Stomach (tissue), 4 donors: Measurements from ENCODE around the gene NLRP5.

Experiments used
- POLR2A ChIP-seq, 4 donors: fragments of 450-650 bp; IDR thresholded peaks; one replicate each; pipeline ENCODE4 v1.6.1; 2016; ENCODE audit warnings: antibody characterized with exemption in 4 of 4, control low read depth in 2 of 4, mild to moderate bottlenecking in 1 of 4, moderate library complexity in 1 of 4
- POLR2AphosphoS5 ChIP-seq, 3 donors: sonication (generic); formaldehyde crosslinking; IDR thresholded peaks; one replicate each; pipeline ENCODE4 v1.6.1; 2016; ENCODE audit warnings: antibody characterized with exemption in 3 of 3
- TF ChIP-seq, protein P1 (sequence below), 7 experiments: fragments of 450-650 bp in 4 of 7; fragments of 200-600 bp in 3 of 7; sonication (generic) in 3 of 7; IDR thresholded peaks; one replicate each; pipeline ENCODE4 v1.5.1; 2016 to 2019; ENCODE audit warnings: antibody characterized with exemption in 7 of 7, control low read depth in 2 of 7, mild to moderate bottlenecking in 1 of 7

GRCh38 chr19:55980415-55980814 lies 6.2 kb upstream of the NLRP5 start:
- TF ChIP-seq, protein P1, sequence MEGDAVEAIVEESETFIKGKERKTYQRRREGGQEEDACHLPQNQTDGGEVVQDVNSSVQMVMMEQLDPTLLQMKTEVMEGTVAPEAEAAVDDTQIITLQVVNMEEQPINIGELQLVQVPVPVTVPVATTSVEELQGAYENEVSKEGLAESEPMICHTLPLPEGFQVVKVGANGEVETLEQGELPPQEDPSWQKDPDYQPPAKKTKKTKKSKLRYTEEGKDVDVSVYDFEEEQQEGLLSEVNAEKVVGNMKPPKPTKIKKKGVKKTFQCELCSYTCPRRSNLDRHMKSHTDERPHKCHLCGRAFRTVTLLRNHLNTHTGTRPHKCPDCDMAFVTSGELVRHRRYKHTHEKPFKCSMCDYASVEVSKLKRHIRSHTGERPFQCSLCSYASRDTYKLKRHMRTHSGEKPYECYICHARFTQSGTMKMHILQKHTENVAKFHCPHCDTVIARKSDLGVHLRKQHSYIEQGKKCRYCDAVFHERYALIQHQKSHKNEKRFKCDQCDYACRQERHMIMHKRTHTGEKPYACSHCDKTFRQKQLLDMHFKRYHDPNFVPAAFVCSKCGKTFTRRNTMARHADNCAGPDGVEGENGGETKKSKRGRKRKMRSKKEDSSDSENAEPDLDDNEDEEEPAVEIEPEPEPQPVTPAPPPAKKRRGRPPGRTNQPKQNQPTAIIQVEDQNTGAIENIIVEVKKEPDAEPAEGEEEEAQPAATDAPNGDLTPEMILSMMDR (IDR thresholded peaks at IDR 0.05) = no peak
- TF ChIP-seq POLR2AphosphoS5 (IDR thresholded peaks at IDR 0.05) (no peak), POLR2A (IDR thresholded peaks at IDR 0.05) (no peak)
